HG03159 (cell line): ENCODE measurements around the gene AATF.

Experiments used
- ATAC-seq: cut with Tn5 transposase; IDR thresholded peaks from one replicate; pipeline ENCODE4 v1.9.1; 2021; ENCODE audit warnings: mild to moderate bottlenecking, moderate library complexity; ENCODE audit not compliant: unreplicated experiment

AATF gene

DNA sequence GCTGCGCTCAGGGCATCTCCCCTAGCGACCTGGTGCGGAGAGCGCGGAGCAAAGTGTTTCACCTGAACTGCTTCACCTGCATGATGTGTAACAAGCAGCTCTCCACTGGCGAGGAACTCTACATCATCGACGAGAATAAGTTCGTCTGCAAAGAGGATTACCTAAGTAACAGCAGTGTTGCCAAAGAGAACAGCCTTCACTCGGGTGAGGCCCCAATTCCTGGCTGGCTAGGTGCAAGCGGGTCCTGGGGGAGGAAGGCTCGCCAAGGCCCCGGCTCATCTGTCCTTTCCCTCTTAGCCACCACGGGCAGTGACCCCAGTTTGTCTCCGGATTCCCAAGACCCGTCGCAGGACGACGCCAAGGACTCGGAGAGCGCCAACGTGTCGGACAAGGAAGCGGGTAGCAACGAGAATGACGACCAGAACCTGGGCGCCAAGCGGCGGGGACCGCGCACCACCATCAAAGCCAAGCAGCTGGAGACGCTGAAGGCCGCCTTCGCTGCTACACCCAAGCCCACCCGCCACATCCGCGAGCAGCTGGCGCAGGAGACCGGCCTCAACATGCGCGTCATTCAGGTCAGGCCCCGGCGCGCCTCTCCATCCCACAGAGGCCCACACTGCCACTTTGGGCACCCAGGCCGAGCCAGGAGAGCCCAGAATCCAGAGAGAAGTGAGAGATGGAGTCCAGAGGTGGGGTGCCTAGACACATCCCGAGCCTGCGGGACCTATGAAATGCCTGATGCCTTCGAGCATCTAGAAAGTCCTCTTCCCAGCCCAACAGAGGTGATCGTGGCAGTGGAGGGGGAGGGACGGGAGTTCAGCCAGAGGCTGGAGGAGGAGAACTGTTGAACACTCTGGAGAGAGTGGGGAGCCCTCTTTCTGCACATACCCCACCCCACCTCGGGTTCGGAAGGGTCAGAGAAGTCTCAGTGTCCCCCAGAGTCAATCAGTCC lies 8.2 kb upstream of the AATF start:
- ATAC-seq = no peak

- ATAC-seq = no peak
These were observed 7.3 kb upstream of the AATF start for GRCh38 chr17:36941265-36942010.

DNA sequence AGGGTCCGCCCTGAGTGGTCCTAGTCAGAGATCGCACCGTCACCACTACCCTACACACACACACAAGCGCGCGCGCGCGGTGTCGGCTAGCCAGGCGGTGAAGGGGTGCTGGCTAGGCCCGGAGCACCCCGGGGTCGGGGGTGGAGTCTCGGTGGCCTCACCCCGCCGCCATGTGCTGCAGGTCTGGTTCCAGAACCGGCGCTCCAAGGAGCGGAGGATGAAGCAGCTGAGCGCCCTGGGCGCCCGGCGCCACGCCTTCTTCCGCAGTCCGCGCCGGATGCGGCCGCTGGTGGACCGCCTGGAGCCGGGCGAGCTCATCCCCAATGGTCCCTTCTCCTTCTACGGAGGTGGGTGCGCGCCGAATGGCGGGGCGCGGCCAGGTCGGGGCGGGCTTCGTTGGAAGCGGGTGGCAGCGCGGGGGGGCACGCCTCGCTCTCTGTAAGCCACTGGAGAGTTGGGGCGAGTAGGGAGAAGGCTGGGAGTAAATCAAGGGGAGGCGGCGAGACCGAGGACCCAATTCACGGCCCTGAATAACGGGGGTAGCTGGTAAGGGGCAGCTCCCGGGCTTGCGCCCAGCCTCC lies 6.6 kb upstream of the AATF start:
- no peak for ATAC-seq

DNA sequence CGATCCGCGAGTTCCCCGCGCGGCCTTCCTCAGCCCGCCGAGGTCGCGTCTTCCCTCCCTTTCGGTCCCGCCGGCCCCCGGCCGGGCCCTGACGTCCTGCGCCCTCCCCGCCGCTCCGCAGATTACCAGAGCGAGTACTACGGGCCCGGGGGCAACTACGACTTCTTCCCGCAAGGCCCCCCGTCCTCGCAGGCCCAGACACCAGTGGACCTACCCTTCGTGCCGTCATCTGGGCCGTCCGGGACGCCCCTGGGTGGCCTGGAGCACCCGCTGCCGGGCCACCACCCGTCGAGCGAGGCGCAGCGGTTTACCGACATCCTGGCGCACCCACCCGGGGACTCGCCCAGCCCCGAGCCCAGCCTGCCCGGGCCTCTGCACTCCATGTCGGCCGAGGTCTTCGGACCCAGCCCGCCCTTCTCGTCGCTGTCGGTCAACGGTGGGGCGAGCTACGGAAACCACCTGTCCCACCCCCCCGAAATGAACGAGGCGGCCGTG lies 6.1 kb upstream of the AATF start:
- no peak for ATAC-seq

DNA sequence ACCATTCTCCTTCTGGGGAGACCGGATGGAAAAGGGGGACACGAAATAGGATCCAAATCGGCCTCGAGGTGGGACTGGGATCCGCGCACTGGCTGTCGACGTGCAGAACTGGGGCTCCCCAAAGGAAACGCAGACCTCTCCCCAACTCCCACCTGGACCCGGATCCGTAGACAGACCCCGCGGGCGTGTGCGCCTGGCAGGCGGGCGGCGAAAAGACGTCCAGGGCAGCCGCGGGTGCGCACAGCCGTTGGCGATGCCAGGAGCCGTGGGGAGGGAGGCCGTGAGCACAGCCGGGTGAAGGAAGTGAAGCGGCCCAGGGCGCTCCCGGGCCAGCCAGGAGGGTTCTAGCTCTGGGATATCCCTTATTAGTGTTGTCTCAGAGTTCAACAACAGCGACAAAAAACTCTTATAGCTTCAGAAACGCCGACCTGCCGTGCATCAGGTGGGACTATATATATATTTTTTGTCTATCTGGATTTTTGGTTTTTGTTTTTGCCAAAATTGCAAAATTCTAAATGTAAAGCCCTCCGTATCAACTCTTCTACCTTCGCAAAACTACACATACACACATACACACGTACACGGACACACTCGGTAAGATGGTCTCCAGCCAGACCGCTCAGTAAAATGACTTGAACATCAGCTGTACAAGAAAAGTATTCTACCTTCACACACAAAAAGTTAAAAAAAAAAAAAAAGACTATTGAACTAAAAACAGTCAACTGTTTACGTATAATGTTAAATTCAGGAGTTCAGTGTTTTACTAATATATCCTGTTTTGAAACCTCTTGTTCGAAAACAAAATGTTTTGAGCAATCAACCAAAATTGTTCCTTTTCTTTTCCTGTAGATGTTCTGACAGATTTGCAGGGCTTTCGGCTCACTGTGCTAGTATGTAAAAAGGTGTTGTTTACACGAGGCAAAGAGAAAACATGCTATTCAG lies 5.2 kb upstream of the AATF start:
- ATAC-seq = no peak

DNA sequence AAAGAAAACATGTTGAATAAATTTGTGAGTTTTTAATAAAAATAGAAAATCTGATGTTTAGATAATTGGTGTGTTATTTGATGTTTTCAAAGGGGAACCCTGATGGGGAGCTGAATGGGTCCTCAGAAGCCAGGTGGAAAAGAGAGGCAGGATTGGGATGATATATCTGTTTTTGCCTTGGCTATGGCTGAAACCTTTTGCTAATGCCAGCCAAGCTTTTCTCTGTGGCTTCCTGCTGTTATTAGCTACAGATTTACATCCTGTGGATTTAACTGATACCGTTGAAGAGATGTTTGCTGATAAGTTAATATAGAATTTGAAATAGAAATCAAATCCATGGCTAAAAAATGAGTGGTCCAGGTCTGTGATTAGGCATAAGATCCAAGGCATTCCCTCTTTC lies 4.2 kb upstream of the AATF start:
- no peak for ATAC-seq

- ATAC-seq = no peak
These were observed 3.6 kb upstream of the AATF start for GRCh38 chr17:36945140-36945539.

GRCh38 chr17:36945959-36946725 lies 2.6 kb upstream of the AATF start:
- ATAC-seq = no peak

DNA sequence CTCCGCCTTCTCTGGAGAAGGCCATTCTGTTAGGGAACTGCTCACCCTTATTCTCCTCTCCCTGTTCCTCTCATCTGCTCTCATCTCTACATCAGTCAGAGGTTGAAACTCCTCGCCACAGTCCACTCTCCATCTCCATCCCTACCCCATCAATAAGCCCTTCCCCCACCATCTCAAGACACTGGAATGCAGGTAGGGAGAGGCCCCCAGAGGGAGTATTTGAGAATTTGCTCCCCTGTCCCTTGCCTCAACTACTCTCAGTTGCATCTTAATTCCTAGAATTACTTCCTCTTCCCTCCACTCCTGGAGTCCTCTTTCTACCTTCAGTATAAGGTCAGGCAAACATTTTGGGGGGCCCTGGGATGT lies 2.0 kb upstream of the AATF start:
- no peak for ATAC-seq

GRCh38 chr17:36947922-36948716 lies 635 bp upstream of the AATF start:
- no peak for ATAC-seq

GRCh38 chr17:36949461-36949927 lies 740 bp downstream of the AATF start:
- ATAC-seq = no peak

DNA sequence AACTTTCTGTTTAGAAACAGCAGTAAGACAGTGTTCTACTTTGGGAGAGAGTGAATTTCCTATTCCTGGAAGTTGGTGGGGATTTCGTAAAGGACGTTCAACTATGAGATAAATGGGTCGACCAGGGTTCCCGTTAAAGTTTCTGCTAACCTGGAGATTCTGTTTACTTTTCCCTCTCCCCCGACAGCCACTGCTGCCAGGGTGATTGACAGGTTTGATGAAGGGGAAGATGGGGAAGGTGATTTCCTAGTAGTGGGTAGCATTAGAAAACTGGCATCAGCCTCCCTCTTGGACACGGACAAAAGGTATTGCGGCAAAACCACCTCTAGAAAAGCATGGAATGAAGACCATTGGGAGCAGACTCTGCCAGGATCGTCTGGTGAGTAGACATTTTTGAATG lies 1.3 kb downstream of the AATF start:
- ATAC-seq = no peak

DNA sequence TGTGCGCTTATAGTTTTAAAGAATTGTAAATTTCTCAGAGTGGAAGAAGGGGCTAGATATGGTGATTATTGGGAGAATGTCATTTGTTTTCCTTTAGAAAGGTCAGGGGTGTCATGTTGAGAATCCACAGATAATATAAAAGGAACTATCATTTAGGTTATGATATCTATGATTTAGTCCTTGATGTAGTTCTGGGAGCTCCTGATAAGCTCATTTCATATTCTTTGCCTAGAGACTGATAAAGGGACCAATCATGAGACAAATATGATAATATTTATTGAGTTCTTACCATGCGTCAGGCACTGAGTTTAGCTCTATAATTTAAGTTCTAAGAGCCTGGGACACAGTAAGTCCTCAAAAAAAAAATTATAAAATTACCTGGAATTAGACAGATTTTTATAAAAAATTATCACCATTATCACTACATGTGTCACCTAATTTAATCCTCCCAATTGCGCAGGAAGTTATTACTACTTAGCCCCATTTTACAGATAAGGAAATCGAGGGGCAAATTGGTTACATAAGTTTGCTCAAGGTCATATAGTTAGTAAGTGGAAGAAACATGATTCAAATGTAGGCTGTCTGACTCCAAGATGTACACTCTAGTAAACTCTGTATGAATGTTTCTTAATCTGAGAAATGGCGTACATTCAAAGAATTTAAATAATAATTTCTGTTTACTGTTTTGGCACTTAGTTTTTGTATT lies 2.5 kb downstream of the AATF start:
- ATAC-seq = no peak

DNA sequence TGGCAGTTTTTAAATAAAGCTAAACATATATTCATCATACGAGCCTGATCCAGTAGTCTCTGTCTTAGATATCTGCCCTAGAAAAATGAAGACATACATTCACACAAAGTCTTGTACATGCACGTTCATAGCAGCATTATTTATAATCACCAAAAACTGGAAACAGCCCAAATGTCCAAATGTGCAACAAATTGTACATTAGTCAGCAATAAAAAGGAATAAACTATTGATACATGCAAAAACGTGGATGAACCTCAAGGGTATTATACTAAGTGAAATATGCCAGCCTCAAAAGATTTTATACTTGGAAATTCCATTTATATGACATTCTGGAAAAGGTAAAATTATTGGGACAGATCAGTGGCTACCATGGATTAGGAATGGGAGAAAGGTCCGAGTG lies 22.8 kb downstream of the AATF start:
- ATAC-seq = no peak

- no peak for ATAC-seq
These were observed 23.5 kb downstream of the AATF start for GRCh38 chr17:36972186-36972700.

GRCh38 chr17:36972905-36973304 lies 24.2 kb downstream of the AATF start:
- no peak for ATAC-seq

- ATAC-seq = no peak
These were observed 27.3 kb downstream of the AATF start for GRCh38 chr17:36975922-36976515.

DNA sequence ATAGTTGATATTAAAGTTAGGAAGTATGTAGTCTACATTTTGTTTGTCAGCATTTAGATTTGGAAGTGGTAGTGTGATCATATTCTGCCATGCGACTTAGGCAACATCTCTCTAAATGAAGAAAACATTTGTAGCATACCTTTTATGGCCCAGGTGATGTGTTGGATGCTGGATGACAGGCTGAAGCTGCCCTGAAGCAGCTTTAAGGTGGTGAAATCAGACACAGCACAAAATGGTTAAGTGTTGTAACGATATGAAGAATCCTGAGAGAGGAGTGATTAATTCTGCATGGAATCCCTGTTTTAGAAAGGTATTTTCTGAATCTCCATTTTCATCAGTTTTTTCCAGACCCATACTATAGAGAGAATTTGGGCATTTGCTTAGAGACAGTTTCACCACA lies 28.3 kb downstream of the AATF start:
- no peak for ATAC-seq
